Measurements from ENCODE around the gene DAP.

- TF ChIP-seq CTCF (optimal IDR thresholded peaks at IDR 0.05 in 1 of 3, IDR thresholded peaks at IDR 0.05 in 1 of 3, conservative IDR thresholded peaks at IDR 0.05 in 1 of 3; ENCODE audit: extremely low read depth in 1 of 3, insufficient read depth in 2 of 3, low read length in 3 of 3) (no peak), EZH2 (IDR thresholded peaks at IDR 0.05; ENCODE audit: low read length) (no peak)
Observed at GRCh38 chr5:10634050-10634449, 127.0 kb downstream of the DAP start.

All from keratinocyte (primary cell).